ENCODE results near the gene SPNS2.

Gene SPNS2

GRCh38 chr17:4480929-4481898 lies 17.5 kb upstream of the SPNS2 start:
- no peak for DNase-seq (ENCODE audit: low spot score)

DNA sequence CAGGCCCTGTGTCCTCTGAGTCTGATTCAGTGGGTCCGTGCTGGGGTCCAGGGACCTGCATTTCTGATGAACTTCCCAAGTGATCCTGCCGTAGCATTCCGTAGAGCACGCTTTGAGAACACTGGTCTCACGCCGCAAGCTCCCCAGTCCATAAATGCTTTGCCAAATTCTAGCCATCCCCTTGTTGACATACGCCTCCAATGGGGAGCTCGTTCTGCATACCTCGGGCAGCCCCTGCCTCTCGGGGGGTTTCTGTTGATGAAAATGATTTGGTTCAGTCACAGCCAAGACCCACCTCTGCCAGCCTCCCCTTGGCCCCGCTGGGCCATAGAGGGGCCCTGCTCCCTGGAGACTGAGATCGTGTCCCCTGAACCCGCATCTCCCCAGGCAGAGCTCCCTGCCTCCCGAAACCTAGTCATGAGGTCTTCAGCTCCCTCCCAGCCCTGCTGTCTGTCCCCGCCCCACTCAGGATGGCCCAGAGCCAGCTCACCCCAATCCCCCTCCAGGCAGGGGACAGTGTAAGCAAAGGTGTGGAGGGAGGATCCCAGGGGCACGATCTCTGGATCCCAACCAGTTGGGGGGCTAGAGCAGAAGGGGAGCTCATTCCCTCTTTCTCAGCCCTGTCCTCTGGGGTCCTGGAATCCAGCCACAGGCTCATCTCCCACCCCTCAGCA lies 16.2 kb upstream of the SPNS2 start:
- no peak for DNase-seq (ENCODE audit: low spot score)

DNA sequence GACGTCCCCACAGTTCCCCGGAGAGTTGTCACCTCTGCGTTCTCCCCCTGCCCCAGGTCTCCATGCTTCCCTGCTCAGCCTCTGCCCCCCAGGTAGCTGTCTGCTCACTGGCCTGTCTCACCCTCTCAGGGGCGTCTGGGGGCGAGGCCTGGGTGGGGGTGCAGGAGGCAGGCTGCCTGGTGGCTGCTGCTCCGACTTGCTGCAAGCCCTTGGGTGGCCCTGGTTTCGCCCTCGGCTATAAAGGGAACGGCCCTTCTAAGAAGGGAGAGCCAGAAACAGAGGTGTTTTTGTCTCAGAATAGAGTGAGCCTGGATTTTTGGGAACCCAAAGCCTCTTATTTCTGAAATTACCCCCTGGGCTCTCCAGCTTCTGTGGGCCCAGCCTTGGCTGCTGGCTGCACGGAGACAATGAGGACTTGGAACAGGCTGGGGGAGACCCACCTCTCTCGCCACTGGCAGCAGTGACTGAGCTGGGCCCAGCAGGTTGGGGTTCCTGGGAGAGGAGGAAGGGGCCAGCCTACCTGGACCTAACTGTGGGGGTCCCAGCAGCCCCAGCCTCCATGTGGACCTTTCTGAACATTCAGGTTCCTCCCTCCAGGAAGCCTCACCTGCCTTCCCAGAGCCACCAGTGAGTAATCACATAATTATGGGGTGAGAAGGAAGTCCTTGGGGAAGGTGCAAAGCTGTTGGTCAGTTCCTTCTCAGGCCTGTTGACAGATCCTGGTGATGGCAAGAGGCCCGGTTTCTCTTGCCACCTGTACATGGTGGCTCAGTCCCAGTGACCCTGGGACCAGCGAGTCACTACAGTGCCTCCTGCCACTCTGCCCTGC lies 15.5 kb upstream of the SPNS2 start:
- DNase-seq (ENCODE audit: low spot score) = no peak

GRCh38 chr17:4485676-4486646 lies 12.7 kb upstream of the SPNS2 start:
- DNase-seq (ENCODE audit: low spot score) = no peak

DNA sequence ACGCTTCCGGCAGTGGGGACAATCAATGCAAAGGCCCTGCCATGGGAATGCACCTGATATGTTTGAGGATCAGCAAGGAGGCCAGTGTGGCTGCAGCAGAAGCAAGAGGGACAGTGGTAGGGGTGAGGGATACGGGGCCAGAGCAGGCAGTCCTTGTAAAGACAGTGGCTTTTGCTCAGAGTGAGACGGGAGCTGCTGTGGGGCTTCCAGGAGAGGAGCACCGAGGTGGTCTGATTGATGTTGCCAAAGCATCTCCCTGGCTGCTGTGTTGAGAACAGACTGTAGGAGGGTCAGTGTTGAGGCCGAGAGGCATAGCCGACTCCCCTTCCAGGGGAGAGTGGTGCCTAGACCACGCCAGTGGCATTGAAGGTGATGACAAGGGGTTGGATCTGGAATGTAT lies 11.4 kb upstream of the SPNS2 start:
- no peak for DNase-seq (ENCODE audit: low spot score)

- DNase-seq (ENCODE audit: low spot score) = no peak
These were observed 10.6 kb upstream of the SPNS2 start for GRCh38 chr17:4487820-4488716.

- DNase-seq (ENCODE audit: low spot score) = no peak
These were observed 9.6 kb upstream of the SPNS2 start for GRCh38 chr17:4488989-4489595.

DNA sequence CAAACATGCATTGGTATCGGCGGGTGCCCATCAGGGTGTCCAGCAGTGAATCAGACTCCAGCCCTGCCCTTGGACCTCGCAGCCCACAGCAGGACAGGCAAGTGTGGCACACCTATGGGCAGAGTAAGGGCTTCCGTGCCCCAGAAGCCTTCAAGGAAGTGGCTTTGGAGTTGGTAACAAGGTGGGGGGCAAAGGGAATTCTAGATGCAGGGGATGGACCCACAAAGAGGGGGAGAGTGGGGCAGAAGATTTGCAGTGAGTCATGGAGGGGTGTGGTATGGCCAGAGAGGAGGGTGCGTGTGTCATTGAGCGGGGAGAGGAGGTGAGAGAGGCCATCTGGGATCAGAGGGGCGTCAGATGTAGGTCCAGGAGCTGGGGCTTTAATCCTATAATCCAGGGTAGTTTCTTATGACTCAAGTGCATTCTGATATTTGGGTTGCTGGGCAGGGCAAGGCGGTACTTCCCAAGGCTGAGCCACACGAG lies 8.5 kb upstream of the SPNS2 start:
- no peak for DNase-seq (ENCODE audit: low spot score)

GRCh38 chr17:4490637-4491061 lies 8.0 kb upstream of the SPNS2 start:
- DNase-seq (ENCODE audit: low spot score) = no peak

GRCh38 chr17:4492721-4493561 lies 5.7 kb upstream of the SPNS2 start:
- DNase-seq (ENCODE audit: low spot score) = peak; percentile 46

- DNase-seq (ENCODE audit: low spot score) = no peak
These were observed 1.4 kb upstream of the SPNS2 start for GRCh38 chr17:4497101-4497824.

- DNase-seq (ENCODE audit: low spot score) = no peak
These were observed 930 bp downstream of the SPNS2 start for GRCh38 chr17:4499431-4500190.

DNA sequence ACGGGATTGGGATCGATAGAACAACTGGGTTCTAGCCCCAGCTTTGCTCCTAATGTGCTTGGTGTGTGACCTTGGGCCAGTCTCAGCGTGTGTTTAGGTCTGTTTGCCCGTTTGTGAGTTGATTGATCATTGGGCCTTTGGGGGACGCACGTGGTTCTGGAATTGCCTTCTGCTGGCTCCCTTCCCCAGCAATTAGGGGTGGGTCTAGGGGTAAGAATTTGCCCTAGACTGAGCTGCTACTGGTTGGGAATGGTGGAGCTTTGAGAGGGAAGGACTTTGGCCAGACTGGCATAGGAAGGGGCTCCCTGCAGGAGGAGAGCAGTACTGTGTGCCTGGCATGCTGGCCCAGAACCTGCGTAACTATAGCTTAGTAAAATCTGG lies 1.5 kb downstream of the SPNS2 start:
- no peak for DNase-seq (ENCODE audit: low spot score)

- DNase-seq (ENCODE audit: low spot score) = no peak
These were observed 2.7 kb downstream of the SPNS2 start for GRCh38 chr17:4501295-4501949.

DNA sequence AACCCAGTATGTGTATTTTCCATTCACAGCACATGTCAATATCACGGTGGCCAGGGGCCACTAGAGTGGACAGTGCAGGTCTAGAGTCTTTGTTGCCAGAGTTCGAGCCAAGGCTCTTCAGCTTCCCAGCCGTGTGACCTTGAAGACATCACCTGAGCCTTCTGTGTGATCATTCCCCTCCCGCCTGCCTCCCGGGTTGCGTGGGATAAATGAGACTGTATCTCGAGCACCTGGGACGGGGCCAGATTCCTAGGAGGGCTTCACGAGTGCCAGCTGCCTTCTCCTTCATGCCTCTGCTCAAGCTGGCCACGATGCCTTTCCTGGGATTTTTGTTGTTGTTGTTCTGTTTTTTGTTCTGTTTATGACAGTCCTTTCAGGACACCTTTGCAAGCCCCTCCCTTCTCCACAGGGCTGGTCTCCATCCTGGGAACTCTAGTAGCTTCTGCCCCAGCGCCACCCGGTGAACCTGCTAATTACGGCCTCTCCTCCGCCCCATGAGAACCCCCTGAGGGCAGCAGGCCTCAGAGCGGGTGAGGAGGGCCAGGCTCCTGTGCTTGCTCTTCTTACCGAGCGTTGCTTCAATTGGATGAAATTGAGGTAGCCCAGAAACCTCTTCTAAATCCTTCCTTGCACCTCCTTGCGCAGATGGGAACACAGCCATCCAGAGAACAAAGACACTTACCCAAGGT lies 3.9 kb downstream of the SPNS2 start:
- DNase-seq (ENCODE audit: low spot score) = no peak
